HCT116 (cell line): Measurements from ENCODE around the gene ANTXRL. TPM values are rescaled to one million over a fixed set of nuclear protein-coding genes. Genes with fewer than 3 reads are reported as not detected.
"Not testable (repeated sequence)": the region's sequence is repeated elsewhere in the genome, so short reads cannot be mapped to it uniquely, and the experiment has no call there.

Experiments
- ATAC-seq: fragments of 200-7000 bp; cut with Tn5 transposase; 2 replicates; pipeline ENCODE4 v1.9.1; 2020; ENCODE audit warnings: mild to moderate bottlenecking, moderate library complexity
- BruUV-seq: library from RNA; stranded (reverse); fragments of 400-500 nt; replicated peaks from 2 replicates; lab custom pipeline; 2021; lab: Mats Ljungman, UMichigan
- CTCF ChIA-PET: fragments of 300-600 bp; sonication (Branson Sonifier 250); formaldehyde crosslinking; loops from one replicate; lab custom pipeline; 2021; ENCODE audit warnings: antibody characterized with exemption; lab: Charles Lee
- POLR2A ChIA-PET: fragments of 300-600, 350-600 bp; sonication (Branson Sonifier 250); formaldehyde crosslinking; loops from one replicate; lab custom pipeline; 2021; ENCODE audit warnings: antibody characterized with exemption; lab: Charles Lee
- RAD21 ChIA-PET, 2 experiments: fragments of 300-600 bp; sonication (Branson Sonifier 250); formaldehyde crosslinking; loops; one replicate each; lab custom pipeline; 2023; ENCODE audit warnings: low total read pairs in 2 of 2; ENCODE audit not compliant: uncharacterized antibody in 2 of 2, unreplicated experiment in 2 of 2, low non-redundant PET in 1 of 2; lab: Charles Lee
- DNase-seq: peaks from one replicate; pipeline ENCODE4 v3.0.0-alpha.2; 2010; ENCODE audit warnings: low read depth, low spot score
- H2AFZ ChIP-seq: fragments of 200-600 bp; shearing (Covaris generic), sonication (generic); 2 replicates; pipeline ENCODE4 v1.6.1; 2017; ENCODE audit warnings: low read depth, mixed run types, mixed read lengths, antibody characterized with exemption, low read length; ENCODE audit not compliant: poor library complexity, severe bottlenecking
- H3K27ac ChIP-seq: 2 replicates; pipeline ENCODE4 v1.5.1; 2012; ENCODE audit warnings: low read depth, low read length
- H3K27me3 ChIP-seq: fragments of 200-600 bp; sonication (generic); 2 replicates; pipeline ENCODE4 v1.6.1; 2016; ENCODE audit warnings: mixed run types, low read length, mixed read lengths; ENCODE audit not compliant: insufficient read depth
- H3K36me3 ChIP-seq, 2 experiments: fragments of 200-500 bp in 1 of 2; fragments of 200-600 bp in 1 of 2; sonication (Bioruptor generic) in 1 of 2; sonication (generic) in 1 of 2; 2 replicates each; pipeline versions ENCODE4 v1.5.1 to v1.6.1; 2014 to 2016; ENCODE audit warnings: low read length in 2 of 2, inconsistent platforms in 1 of 2, mixed read lengths in 1 of 2, mixed run types in 1 of 2; ENCODE audit not compliant: insufficient read depth in 2 of 2, control insufficient read depth in 1 of 2
- H3K4me1 ChIP-seq, 2 experiments: fragments of 200-600 bp in 1 of 2; sonication (generic) in 1 of 2; 2 replicates each; pipeline versions ENCODE4 v1.5.1 to v1.6.1; 2012 to 2017; ENCODE audit warnings: low read length in 2 of 2, inconsistent platforms in 1 of 2, mild to moderate bottlenecking in 1 of 2, mixed read lengths in 1 of 2, mixed run types in 1 of 2, moderate library complexity in 1 of 2; ENCODE audit not compliant: insufficient read depth in 2 of 2, control insufficient read depth in 1 of 2
- H3K4me2 ChIP-seq: fragments of 200-600 bp; sonication (generic); 2 replicates; pipeline ENCODE4 v1.6.1; 2017; ENCODE audit warnings: mixed run types, low read length, mixed read lengths
- H3K4me3 ChIP-seq, 2 experiments: fragments of 200-600 bp in 1 of 2; sonication (generic) in 1 of 2; replicated peaks in 1 of 2; 2 replicates each; pipeline ENCODE4 v1.5.1; 2011 to 2016; ENCODE audit warnings: low read length in 2 of 2, control low read depth in 1 of 2, low read depth in 1 of 2, mild to moderate bottlenecking in 1 of 2, mixed read lengths in 1 of 2, mixed run types in 1 of 2
- H3K79me2 ChIP-seq: fragments of 200-600 bp; sonication (generic); 2 replicates; pipeline ENCODE4 v1.6.1; 2017; ENCODE audit warnings: mild to moderate bottlenecking, mixed run types, low read length, moderate library complexity, mixed read lengths; ENCODE audit not compliant: insufficient read depth
- H3K9ac ChIP-seq: fragments of 200-600 bp; sonication (generic); 2 replicates; pipeline ENCODE4 v1.6.1; 2016; ENCODE audit warnings: low read length, mixed read lengths
- H3K9me2 ChIP-seq: fragments of 200-600 bp; sonication (generic), shearing (Covaris generic); 2 replicates; pipeline ENCODE4 v1.6.1; 2017; ENCODE audit warnings: mixed run types, mild to moderate bottlenecking, moderate library complexity; ENCODE audit not compliant: insufficient read depth
- H3K9me3 ChIP-seq, 2 experiments: fragments of 200-500 bp in 1 of 2; fragments of 200-600 bp in 1 of 2; sonication (Bioruptor generic) in 1 of 2; sonication (generic) in 1 of 2; 2 replicates each; pipeline ENCODE4 v1.6.1; 2014 to 2017; ENCODE audit warnings: low read length in 2 of 2, mixed read lengths in 2 of 2, inconsistent platforms in 1 of 2, low read depth in 1 of 2, mild to moderate bottlenecking in 1 of 2, mixed run types in 1 of 2, moderate library complexity in 1 of 2; ENCODE audit not compliant: control insufficient read depth in 1 of 2, insufficient read depth in 1 of 2
- H4K20me1 ChIP-seq: fragments of 200-600 bp; sonication (generic), shearing (Covaris generic); 2 replicates; pipeline ENCODE4 v1.6.1; 2017; ENCODE audit warnings: mixed run types, mild to moderate bottlenecking, moderate library complexity; ENCODE audit not compliant: insufficient read depth
- ELF1 ChIP-seq: IDR thresholded peaks from 2 replicates; pipeline ENCODE4 v1.6.1; 2012; ENCODE audit warnings: low read depth, borderline replicate concordance
- EZH2phosphoT487 ChIP-seq: fragments of 200-600 bp; IDR thresholded peaks from 2 replicates; pipeline ENCODE4 v1.6.1; 2018; ENCODE audit warnings: antibody characterized with exemption, borderline replicate concordance
- POLR2AphosphoS5 ChIP-seq: IDR thresholded peaks from 2 replicates; pipeline ENCODE4 v1.6.1; 2011; ENCODE audit warnings: mild to moderate bottlenecking, low read depth, low read length, moderate library complexity
- ZNF274 ChIP-seq: fragments of 200-500 bp; sonication (Bioruptor generic); IDR thresholded peaks from 2 replicates; pipeline ENCODE4 v1.6.1; 2014; ENCODE audit warnings: mild to moderate bottlenecking, low read depth, low read length, inconsistent platforms
- intact Hi-C: fragments of 100-400 bp; cut with micrococcal nuclease; formaldehyde crosslinking; loops from 2 replicates; pipeline ENCODE4 v1.10.0; 2022
- total RNA-seq: library from RNA; stranded (reverse); gene quantifications from one replicate; pipeline ENCODE4 v1.2.1, GENCODE V29; 2021; ENCODE audit not compliant: unreplicated experiment

Gene ANTXRL
- total RNA-seq, 1 experiment from 2014 or later: not detected

GRCh38 chr10:46257099-46257498 lies 29.7 kb upstream of the ANTXRL start:
- ATAC-seq: no peak
- no peaks in the 10 kb centered on the region for H3K9me3 ChIP-seq
- no peak for DNase-seq
- no peak overlapping the region for H3K9ac ChIP-seq
- ChIA-PET CTCF (no interaction called here), RAD21 (no interaction called here), POLR2A (no interaction called here)
- H3K27ac ChIP-seq: no peak overlapping the region
- H2AFZ ChIP-seq: no peak overlapping the region
- H3K79me2 ChIP-seq: no peaks in the 10 kb centered on the region
- TF ChIP-seq ZNF274 (no peak), EZH2phosphoT487 (no peak), ELF1 (no peak), POLR2AphosphoS5 (no peak)
- H3K4me3 ChIP-seq: no peak overlapping the region
- H3K4me2 ChIP-seq: no peak overlapping the region
- no peaks in the 10 kb centered on the region for H3K36me3 ChIP-seq
- H3K9me2 ChIP-seq: no peaks in the 10 kb centered on the region
- H4K20me1 ChIP-seq: no peaks in the 10 kb centered on the region
- peaks cover 5 to 6% of the 10 kb centered on the region in 2 experiments; a peak in 2 of 4 replicates for H3K4me1 ChIP-seq
- intact Hi-C loops: loop anchor here (10.0 kb wide), 1 partner anchor 1022 kb away; no protein-coding TSS in a partner anchor
- no peaks in the 10 kb centered on the region for H3K27me3 ChIP-seq
- BruUV-seq: no TSS peak

- CTCF ChIA-PET, H3K27ac ChIP-seq, POLR2A ChIA-PET, H3K9me3 ChIP-seq, H3K4me1 ChIP-seq, intact Hi-C loops, H3K4me3 ChIP-seq, H3K9ac ChIP-seq, H3K79me2 ChIP-seq, H2AFZ ChIP-seq, DNase-seq, RAD21 ChIA-PET, H3K27me3 ChIP-seq, H4K20me1 ChIP-seq, BruUV-seq, H3K4me2 ChIP-seq, H3K36me3 ChIP-seq, H3K9me2 ChIP-seq, ATAC-seq: not testable (repeated sequence)
These were observed 23.8 kb upstream of the ANTXRL start for GRCh38 chr10:46262906-46263560.
